H9 (cell line): Measurements from ENCODE around the gene PRSS57. TPM values are rescaled to one million over a fixed set of nuclear protein-coding genes. Genes with fewer than 3 reads are reported as not detected.

ENCODE experiments used
- DNase-seq: peaks from one replicate; pipeline ENCODE4 v3.0.0-alpha.2; 2017
- H2AFZ ChIP-seq: one replicate; pipeline ENCODE4 v1.6.1; 2013; ENCODE audit warnings: mild to moderate bottlenecking, low read length, control low read depth, moderate library complexity
- H2AK5ac ChIP-seq: 2 replicates; pipeline ENCODE4 v1.6.1; 2013; ENCODE audit warnings: low read length, control low read depth, mixed read lengths; ENCODE audit not compliant: insufficient read length
- H2BK120ac ChIP-seq: one replicate; pipeline ENCODE4 v1.6.1; 2013; ENCODE audit warnings: low read depth, mild to moderate bottlenecking, low read length, control low read depth, inconsistent platforms; ENCODE audit not compliant: poor library complexity, severe bottlenecking
- H2BK12ac ChIP-seq: 2 replicates; pipeline ENCODE4 v1.6.1; 2013; ENCODE audit warnings: low read length, control low read depth, mixed read lengths, low read depth; ENCODE audit not compliant: insufficient read length
- H2BK15ac ChIP-seq: 2 replicates; pipeline ENCODE4 v1.6.1; 2013; ENCODE audit warnings: low read depth, low read length, control low read depth
- H2BK20ac ChIP-seq: one replicate; pipeline ENCODE4 v1.6.1; 2013; ENCODE audit warnings: low read depth, mild to moderate bottlenecking, low read length, control low read depth, inconsistent platforms; ENCODE audit not compliant: poor library complexity, severe bottlenecking
- H2BK5ac ChIP-seq: 2 replicates; pipeline ENCODE4 v1.6.1; 2013; ENCODE audit warnings: low read length, control low read depth, mixed read lengths; ENCODE audit not compliant: insufficient read length
- H3K14ac ChIP-seq: 2 replicates; pipeline ENCODE4 v1.6.1; 2013; ENCODE audit warnings: low read length, control low read depth; ENCODE audit not compliant: insufficient read depth
- H3K18ac ChIP-seq: 2 replicates; pipeline ENCODE4 v1.6.1; 2013; ENCODE audit warnings: low read depth, mild to moderate bottlenecking, mixed read lengths, low read length, control low read depth; ENCODE audit not compliant: insufficient read length
- H3K23ac ChIP-seq: 2 replicates; pipeline ENCODE4 v1.6.1; 2013; ENCODE audit warnings: low read length, control low read depth, mixed read lengths, low read depth; ENCODE audit not compliant: insufficient read length
- H3K23me2 ChIP-seq: 2 replicates; pipeline ENCODE4 v1.6.1; 2013; ENCODE audit warnings: low read depth, mild to moderate bottlenecking, mixed read lengths, low read length, control low read depth; ENCODE audit not compliant: insufficient read length, poor library complexity, severe bottlenecking
- H3K27ac ChIP-seq: 2 replicates; pipeline ENCODE4 v1.5.1; 2013; ENCODE audit warnings: low read length, control low read depth, mixed read lengths, low read depth; ENCODE audit not compliant: insufficient read length
- H3K27me3 ChIP-seq: 2 replicates; pipeline ENCODE4 v1.6.1; 2013; ENCODE audit warnings: low read length, control low read depth, inconsistent platforms; ENCODE audit not compliant: insufficient read depth
- H3K4ac ChIP-seq: 2 replicates; pipeline ENCODE4 v1.6.1; 2013; ENCODE audit warnings: low read depth, mild to moderate bottlenecking, control low read depth, inconsistent platforms, low read length, moderate library complexity
- H3K4me1 ChIP-seq: 2 replicates; pipeline ENCODE4 v1.6.1; 2013; ENCODE audit warnings: low read length, control low read depth, inconsistent platforms; ENCODE audit not compliant: insufficient read depth
- H3K4me2 ChIP-seq: 2 replicates; pipeline ENCODE4 v1.6.1; 2013; ENCODE audit warnings: low read length, control low read depth, mixed read lengths; ENCODE audit not compliant: insufficient read length, insufficient read depth
- H3K56ac ChIP-seq: 2 replicates; pipeline ENCODE4 v1.6.1; 2013; ENCODE audit warnings: low read depth, mild to moderate bottlenecking, mixed read lengths, low read length, control low read depth; ENCODE audit not compliant: insufficient read length
- H3K79me1 ChIP-seq: 2 replicates; pipeline ENCODE4 v1.6.1; 2013; ENCODE audit warnings: low read depth, mild to moderate bottlenecking, moderate library complexity, low read length, control low read depth, inconsistent platforms; ENCODE audit not compliant: insufficient read depth, poor library complexity, severe bottlenecking
- H3K79me2 ChIP-seq: 2 replicates; pipeline ENCODE4 v1.6.1; 2013; ENCODE audit warnings: low read length, control low read depth, inconsistent platforms; ENCODE audit not compliant: insufficient read depth
- H3K9ac ChIP-seq: 2 replicates; pipeline ENCODE4 v1.6.1; 2013; ENCODE audit warnings: low read length, control low read depth, mixed read lengths; ENCODE audit not compliant: insufficient read length; ENCODE audit errors: extremely low read depth
- H3K9me3 ChIP-seq: one replicate; pipeline ENCODE4 v1.6.1; 2013; ENCODE audit warnings: low read depth, low read length, inconsistent platforms; ENCODE audit not compliant: control insufficient read depth
- H3T11ph ChIP-seq: one replicate; pipeline ENCODE4 v1.6.1; 2013; ENCODE audit warnings: mild to moderate bottlenecking, low read length, control low read depth, inconsistent platforms
- H4K20me1 ChIP-seq: one replicate; pipeline ENCODE4 v1.6.1; 2013; ENCODE audit not compliant: control insufficient read depth, insufficient read length, insufficient read depth
- H4K5ac ChIP-seq: 2 replicates; pipeline ENCODE4 v1.6.1; 2013; ENCODE audit warnings: low read depth, mild to moderate bottlenecking, mixed read lengths, low read length, control low read depth; ENCODE audit not compliant: insufficient read length
- H4K8ac ChIP-seq: replicated peaks from 2 replicates; pipeline ENCODE4 v1.6.1; 2013; ENCODE audit warnings: low read length, control low read depth, mixed read lengths, low read depth; ENCODE audit not compliant: insufficient read length
- H4K91ac ChIP-seq: 2 replicates; pipeline ENCODE4 v1.6.1; 2013; ENCODE audit warnings: low read depth, mild to moderate bottlenecking, moderate library complexity, mixed read lengths, low read length, control low read depth; ENCODE audit not compliant: insufficient read length
- H3K27ac Mint-ChIP-seq, 3 experiments: 2 replicates in 2 of 3; 3 replicates in 1 of 3; pipeline ENCODE4 v1.8.0; 2020 to 2021; ENCODE audit warnings: mixed read lengths in 3 of 3, mild to moderate bottlenecking in 1 of 3, moderate library complexity in 1 of 3
- H3K27me3 Mint-ChIP-seq: 2 replicates; pipeline ENCODE4 v1.8.0; 2021; ENCODE audit warnings: low read depth, mild to moderate bottlenecking, moderate library complexity, mixed read lengths
- H3K36me3 Mint-ChIP-seq, 3 experiments: 2 replicates in 2 of 3; 3 replicates in 1 of 3; pipeline ENCODE4 v1.8.0; 2020 to 2021; ENCODE audit warnings: low read depth in 3 of 3, mixed read lengths in 3 of 3; ENCODE audit not compliant: insufficient read depth in 1 of 3
- H3K4me1 Mint-ChIP-seq, 2 experiments: 2 replicates each; pipeline ENCODE4 v1.8.0; 2020; ENCODE audit warnings: mixed read lengths in 2 of 2
- H3K4me3 Mint-ChIP-seq, 2 experiments: 2 replicates in 1 of 2; 3 replicates in 1 of 2; pipeline ENCODE4 v1.8.0; 2020 to 2021; ENCODE audit warnings: mild to moderate bottlenecking in 2 of 2, mixed read lengths in 2 of 2, moderate library complexity in 1 of 2
- H3K9me3 Mint-ChIP-seq, 2 experiments: 2 replicates in 1 of 2; 3 replicates in 1 of 2; pipeline ENCODE4 v1.8.0; 2020; ENCODE audit warnings: mild to moderate bottlenecking in 2 of 2, mixed read lengths in 2 of 2, moderate library complexity in 1 of 2
- CTCF ChIP-seq: fragments of 200-600 bp; sonication (generic); conservative IDR thresholded peaks from 3 replicates; pipeline ENCODE4 v1.8.0; 2021; ENCODE audit warnings: antibody characterized with exemption, mild to moderate bottlenecking
- WGBS: extraction: QIAGEN DNeasy Blood & Tissue Kit; methylation state at CpG from one replicate; pipeline ENCODE4 v1.1.7; 2013; ENCODE audit warnings: missing lambda C conversion rate, low lambda C conversion rate, mixed read lengths; ENCODE audit not compliant: insufficient read length; ENCODE audit errors: extremely low coverage; 5-methylcytosine and 5-hydroxymethylcytosine counted together
- total RNA-seq: library from RNA; stranded (reverse); gene quantifications from 2 replicates; pipeline ENCODE4 v1.2.1, GENCODE V29; 2021

Gene PRSS57
- total RNA-seq, 1 experiment from 2014 or later = not detected

- H3K36me3 Mint-ChIP-seq = peaks cover 2 to 5% (median 5%) of the 10 kb centered on the region in 3 experiments; a peak in 6 of 7 replicates
- H2AFZ ChIP-seq = no peak overlapping the region
- no peak overlapping the region for H2BK120ac ChIP-seq
- WGBS = no CpG with 5 or more reads among the region's 17 CpGs
- H4K5ac ChIP-seq = no peak overlapping the region
- H3K9ac ChIP-seq = no peak overlapping the region
- no peaks in the 10 kb centered on the region for H3K79me2 ChIP-seq
- H2BK5ac ChIP-seq = no peak overlapping the region
- DNase-seq = no peak
- H3K4me3 Mint-ChIP-seq = no peak overlapping the region
- no peak overlapping the region for H3K23ac ChIP-seq
- no peak for TF ChIP-seq CTCF
- H2AK5ac ChIP-seq = no peak overlapping the region
- H3K4me1 ChIP-seq = no peaks in the 10 kb centered on the region
- H3K4me2 ChIP-seq = no peak overlapping the region
- H3K4me1 Mint-ChIP-seq = peaks cover 7 to 9% of the 10 kb centered on the region in 2 experiments; a peak in 3 of 4 replicates
- no peaks in the 10 kb centered on the region for H3K79me1 ChIP-seq
- no peaks in the 10 kb centered on the region for H4K20me1 ChIP-seq
- no peak overlapping the region for H3K27ac ChIP-seq
- no peak overlapping the region for H3K18ac ChIP-seq
- H3K4ac ChIP-seq = no peak overlapping the region
- H3K56ac ChIP-seq = no peak overlapping the region
- no peaks in the 10 kb centered on the region for H3K27me3 ChIP-seq
- no peak overlapping the region for H3K27ac Mint-ChIP-seq
- no peak overlapping the region; the same call in 1 of the 2 replicates for H2BK15ac ChIP-seq
- H3K27me3 Mint-ChIP-seq = no peaks in the 10 kb centered on the region
- H2BK20ac ChIP-seq = no peak overlapping the region
- H3K9me3 ChIP-seq = no peaks in the 10 kb centered on the region
- no peak overlapping the region for H3K14ac ChIP-seq
- H3K9me3 Mint-ChIP-seq = no peaks in the 10 kb centered on the region
- no peak overlapping the region for H4K91ac ChIP-seq
- H3K23me2 ChIP-seq = no peaks in the 10 kb centered on the region
- no peak overlapping the region for H4K8ac ChIP-seq
- no peak overlapping the region for H2BK12ac ChIP-seq
- no peak overlapping the region for H3T11ph ChIP-seq
These were observed 27.4 kb upstream of the PRSS57 start for GRCh38 chr19:722553-723101.
